GM12872 (cell line): ENCODE results near the gene RNASE1.

Experiments used
- TF ChIP-seq, protein P1 (sequence below): IDR thresholded peaks from 3 replicates; pipeline ENCODE4 v1.5.1; 2011; ENCODE audit warnings: low read depth, mild to moderate bottlenecking, low read length, moderate library complexity; ENCODE audit not compliant: insufficient read depth

The RNASE1 gene

DNA sequence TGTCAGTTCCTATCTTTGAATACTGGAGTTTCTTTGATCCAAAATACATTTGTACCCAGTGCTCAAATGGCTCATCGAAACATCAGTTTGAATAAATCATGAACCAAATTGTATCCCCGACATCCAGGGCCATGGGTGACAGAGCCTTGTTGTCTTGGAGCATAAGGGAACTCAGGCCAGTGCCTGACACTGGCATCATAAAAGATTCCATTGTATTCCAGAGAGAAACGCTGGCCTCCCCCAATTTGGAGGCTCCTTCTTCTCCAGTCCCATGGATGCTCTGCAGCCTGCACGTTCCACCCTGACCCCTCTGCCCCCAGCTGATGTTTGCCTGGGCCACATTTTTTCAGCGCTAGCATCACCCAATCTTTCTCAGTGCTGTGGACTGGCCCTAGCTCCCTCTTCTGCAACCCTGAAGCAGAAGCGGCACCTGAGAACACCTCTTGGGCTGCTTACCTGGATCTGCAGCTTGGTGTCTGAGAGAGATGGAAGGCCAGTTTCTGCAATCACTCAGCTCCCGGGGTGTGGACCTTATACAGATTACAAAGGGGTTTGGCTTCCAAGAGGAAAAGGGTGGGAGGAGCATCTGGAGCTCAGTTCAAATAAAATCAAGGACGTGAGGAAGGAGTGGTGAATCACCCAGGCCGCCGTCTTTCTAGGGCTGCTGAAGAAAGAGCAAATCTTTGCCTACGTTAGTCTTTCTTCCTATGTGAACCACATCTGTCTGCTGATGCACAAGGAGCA is at the start of gene RNASE1:
TSS of gene RNASE1 (minus strand) at position 504 of the 744 bp plus-strand sequence. CDS start 776 bp downstream, outside the sequence.
- TF ChIP-seq, protein P1, sequence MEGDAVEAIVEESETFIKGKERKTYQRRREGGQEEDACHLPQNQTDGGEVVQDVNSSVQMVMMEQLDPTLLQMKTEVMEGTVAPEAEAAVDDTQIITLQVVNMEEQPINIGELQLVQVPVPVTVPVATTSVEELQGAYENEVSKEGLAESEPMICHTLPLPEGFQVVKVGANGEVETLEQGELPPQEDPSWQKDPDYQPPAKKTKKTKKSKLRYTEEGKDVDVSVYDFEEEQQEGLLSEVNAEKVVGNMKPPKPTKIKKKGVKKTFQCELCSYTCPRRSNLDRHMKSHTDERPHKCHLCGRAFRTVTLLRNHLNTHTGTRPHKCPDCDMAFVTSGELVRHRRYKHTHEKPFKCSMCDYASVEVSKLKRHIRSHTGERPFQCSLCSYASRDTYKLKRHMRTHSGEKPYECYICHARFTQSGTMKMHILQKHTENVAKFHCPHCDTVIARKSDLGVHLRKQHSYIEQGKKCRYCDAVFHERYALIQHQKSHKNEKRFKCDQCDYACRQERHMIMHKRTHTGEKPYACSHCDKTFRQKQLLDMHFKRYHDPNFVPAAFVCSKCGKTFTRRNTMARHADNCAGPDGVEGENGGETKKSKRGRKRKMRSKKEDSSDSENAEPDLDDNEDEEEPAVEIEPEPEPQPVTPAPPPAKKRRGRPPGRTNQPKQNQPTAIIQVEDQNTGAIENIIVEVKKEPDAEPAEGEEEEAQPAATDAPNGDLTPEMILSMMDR = no peak

DNA sequence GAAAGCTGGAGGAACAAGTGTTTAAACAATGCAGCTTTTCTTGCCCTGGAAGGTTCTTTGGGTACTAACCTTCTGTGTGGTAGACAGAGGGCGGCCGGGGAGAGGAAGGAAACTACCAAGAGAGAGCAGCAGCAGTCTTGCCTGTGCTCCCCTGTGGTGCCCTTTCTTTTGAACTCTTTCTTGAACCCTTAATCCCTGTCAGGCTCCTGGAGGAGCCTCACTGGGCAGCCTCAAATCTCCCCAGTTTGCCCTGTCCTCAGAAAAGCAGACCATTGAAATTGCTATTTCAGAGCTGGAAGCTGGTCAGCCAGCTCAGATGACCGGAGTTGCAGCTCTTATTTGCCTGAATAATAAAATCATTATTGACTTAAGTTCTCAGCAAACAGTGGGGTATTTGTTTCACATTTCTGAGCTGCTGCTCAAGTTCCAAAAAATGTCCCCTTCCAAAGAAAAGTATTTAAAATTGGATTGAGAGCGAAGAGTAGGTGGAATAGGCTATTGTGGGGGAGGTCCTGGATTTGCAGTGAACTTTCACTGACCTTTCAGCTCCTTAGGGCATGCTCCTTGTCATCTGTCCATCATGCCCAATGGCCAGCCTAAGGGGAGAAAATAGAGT is 46.4 kb upstream of the RNASE1 start:
- TF ChIP-seq, protein P1 = no peak

DNA sequence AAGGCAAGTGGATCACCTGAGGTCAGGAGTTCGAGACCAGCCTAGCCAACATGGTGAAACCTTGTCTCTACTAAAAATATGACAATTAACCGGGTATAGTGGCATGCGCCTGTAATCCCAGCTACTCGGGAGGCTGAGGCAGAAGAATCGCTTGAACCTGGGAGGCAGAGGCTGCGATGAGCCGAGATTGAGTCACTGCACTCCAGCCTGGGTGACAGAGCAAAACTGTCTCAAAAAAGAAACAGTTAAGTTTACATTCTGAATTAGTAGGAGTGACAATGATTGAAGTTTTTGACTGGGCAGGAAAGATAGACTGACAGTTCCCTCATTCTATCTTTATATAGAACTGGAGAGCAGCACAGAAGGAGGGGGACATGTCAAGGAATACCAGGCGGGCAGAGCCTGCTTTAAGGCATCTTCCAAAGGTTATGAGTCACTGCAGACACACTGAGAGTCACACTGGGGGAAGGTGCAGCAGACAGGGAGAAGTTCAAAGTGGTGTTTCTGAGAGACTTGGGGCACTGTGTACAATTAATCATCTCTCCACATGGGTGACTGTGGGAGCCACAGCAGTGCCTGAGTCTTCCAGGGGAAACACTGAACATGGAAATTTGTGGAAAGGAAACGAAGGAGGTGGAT is 45.8 kb upstream of the RNASE1 start:
- TF ChIP-seq, protein P1 = no peak

DNA sequence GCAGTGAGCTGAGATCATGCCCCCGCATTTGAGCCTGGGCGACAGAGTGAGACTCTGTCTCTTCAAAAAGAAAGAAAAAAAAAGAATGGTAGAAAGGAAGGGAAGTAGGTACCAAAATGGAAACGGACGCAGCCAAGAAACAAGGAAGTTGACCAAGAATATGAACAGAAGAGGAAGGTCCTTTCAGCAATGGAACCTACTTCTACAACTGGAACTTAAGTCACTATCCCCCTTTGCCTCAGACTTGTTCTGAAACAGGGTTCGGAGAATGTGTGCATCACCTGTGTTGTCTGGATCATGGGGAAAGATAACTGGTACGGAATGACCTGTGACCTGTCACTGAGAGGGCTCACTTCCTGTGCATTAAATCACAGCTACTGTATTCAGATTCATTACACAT is 43.9 kb upstream of the RNASE1 start:
- TF ChIP-seq, protein P1 = no peak

DNA sequence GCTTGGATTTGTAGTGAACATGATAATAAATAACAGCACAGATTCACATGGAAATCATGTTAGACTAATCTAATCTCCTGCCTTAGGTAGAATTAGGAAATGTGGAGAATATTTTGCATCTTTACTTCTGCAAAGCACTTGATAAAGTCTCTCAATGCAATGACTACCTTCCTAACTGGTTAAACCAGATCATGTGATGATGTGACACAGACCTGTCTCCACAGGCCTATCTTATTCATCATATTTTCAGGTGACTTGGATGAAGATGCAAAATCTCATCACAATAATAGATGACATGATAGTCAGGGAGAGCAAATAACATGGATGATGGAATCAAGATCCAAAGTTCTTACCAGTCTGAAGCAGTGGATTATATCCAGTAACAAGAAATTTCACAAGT is 38.5 kb upstream of the RNASE1 start:
- TF ChIP-seq, protein P1 = no peak

DNA sequence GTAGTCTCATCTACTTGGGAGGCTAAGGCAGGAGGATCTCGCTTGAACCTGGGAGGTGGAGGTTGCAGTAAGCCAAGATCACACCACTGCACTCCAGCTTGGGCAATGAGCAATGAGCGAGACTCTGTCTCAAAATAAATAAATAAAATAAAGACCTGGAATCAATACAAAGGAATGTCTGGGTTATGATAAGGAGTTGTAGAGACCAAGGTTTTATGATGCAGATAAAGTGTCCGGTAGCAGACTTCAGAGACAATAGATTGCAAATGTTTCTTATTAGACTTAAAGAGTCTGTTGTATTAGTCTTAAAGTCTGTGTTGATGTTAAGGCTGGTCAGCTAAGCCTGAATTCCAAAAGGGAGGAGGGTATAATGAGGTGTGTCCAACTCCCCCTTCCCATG is 35.2 kb upstream of the RNASE1 start:
- TF ChIP-seq, protein P1 = no peak

DNA sequence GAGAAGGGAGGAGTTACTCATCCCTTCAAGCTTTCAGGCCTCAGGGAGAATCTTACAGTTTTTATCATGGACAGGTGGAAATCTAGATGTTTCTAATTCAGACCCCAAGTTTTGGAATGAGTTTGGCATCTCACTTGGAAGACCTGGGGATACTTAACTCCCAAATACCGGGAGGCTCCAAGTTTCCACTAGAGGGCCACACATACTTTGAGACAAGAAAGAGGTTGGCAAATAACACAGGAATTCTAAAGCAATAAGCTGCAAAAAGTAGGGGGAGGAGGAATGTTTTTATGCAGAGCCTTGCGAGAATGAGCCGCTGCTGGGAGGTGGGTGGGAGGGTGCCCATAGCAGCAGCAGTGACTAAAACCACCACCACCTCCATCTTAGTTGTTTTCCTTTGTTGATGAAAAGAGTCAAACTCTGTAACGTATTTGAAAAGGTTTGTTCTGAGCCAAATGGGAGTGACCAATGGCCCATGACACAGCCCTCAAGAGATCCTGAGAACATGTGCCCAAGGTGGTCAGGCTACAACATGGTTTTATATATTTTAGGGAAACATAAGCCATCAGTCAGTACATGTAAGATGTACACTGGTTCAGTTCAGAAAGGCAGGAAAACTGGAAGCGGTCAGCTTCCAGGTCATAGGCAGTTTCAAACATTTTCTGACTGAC is 34.2 kb upstream of the RNASE1 start:
- TF ChIP-seq, protein P1 = 0 out of 3 replicates have a peak, but pooled peaks have one; percentile 20
